ENCODE data around the gene CSH2.

Gene CSH2

DNA sequence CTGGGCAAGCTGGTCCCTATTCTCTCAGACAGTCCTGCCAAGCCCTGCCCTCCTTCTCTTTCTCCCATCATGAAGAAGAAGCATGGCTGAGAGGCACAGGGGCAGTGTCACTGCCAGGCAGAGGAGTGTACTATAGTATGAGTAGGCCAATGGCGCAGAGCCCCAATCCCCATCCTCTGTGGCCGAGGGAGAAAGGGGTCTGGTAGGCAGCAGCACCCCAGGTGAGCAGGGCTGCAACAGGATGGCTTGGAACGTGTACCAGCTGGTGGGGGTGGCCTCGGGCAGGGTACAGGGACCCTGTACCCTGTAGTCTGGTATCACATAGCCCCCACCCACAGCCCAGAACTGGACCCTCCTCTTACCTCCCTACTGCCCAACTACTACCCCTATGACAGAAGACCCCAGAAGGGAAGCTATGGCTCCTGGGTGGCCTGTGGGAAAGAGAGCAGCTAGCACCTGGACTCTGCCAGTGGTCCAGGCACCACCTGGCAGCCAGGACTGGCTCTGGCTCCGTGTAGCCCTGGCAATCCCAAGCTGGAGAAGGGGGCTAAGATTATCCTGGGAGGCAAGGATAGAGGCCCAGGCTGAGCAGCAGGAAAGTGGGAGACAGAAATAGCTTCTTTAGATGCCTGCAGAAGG, 35.4 kb downstream of the CSH2 start:
- Histone ChIP-seq H4K8ac (ENCODE audit: low read depth, low read length) (no peak overlapping the region), H3K9ac (ENCODE audit: low read depth, low read length, poor library complexity) (no peak overlapping the region), H2AFZ (ENCODE audit: low read length) (no peak overlapping the region), H3K27ac (replicated peaks; ENCODE audit: low read length) (no peak overlapping the region), H3K79me1 (ENCODE audit: low read depth, low read length) (peaks cover 6% of the 10 kb centered on the region), H3K4me2 (ENCODE audit: insufficient read depth, low read length, poor library complexity, severe bottlenecking) (no peak overlapping the region), H2BK15ac (ENCODE audit: low read length) (no peak overlapping the region), H3K23ac (ENCODE audit: low read depth, low read length, poor library complexity) (no peak overlapping the region), H3K18ac (ENCODE audit: low read length) (no peak overlapping the region), H3K4me1 (ENCODE audit: control insufficient read depth in 2 of 2, insufficient read depth in 1 of 2, low read depth in 1 of 2, low read length in 2 of 2) (peaks cover 7 to 13% of the 10 kb centered on the region in 2 donors), H3K36me3 (replicated peaks in 1 of 2; ENCODE audit: control insufficient read depth in 2 of 2, insufficient read depth in 2 of 2, low read length in 2 of 2) (peaks cover 21 to 51% of the 10 kb centered on the region in 2 donors), H3K4me3 (ENCODE audit: low read length in 2 of 2) (no peak overlapping the region), H2AK5ac (ENCODE audit: low read depth, low read length) (no peak overlapping the region), H2BK5ac (ENCODE audit: low read length) (no peak overlapping the region), H3K9me3 (replicated peaks in 1 of 2; ENCODE audit: control insufficient read depth in 2 of 2, insufficient read depth in 1 of 2, low read depth in 1 of 2, low read length in 2 of 2) (no peaks in the 10 kb centered on the region), H3K4ac (ENCODE audit: low read length) (no peak overlapping the region), H3K27me3 (ENCODE audit: control insufficient read depth in 3 of 3, insufficient read depth in 3 of 3, low read depth in 1 of 3, low read length in 3 of 3) (no peaks in the 10 kb centered on the region), H2BK12ac (ENCODE audit: low read length) (no peak overlapping the region), H2BK120ac (ENCODE audit: low read depth, low read length) (no peak overlapping the region), H4K91ac (ENCODE audit: low read depth, low read length, poor library complexity) (no peak overlapping the region), H3K14ac (ENCODE audit: low read length) (no peak overlapping the region)
- no peak for DNase-seq (ENCODE audit: low spot score)
- WGBS, 2 donors (ENCODE audit: extremely low coverage in 2 of 2, insufficient read length in 2 of 2, insufficient replicate concordance in 1 of 2) = no CpG with 5 or more reads among the region's 5 CpGs

DNA sequence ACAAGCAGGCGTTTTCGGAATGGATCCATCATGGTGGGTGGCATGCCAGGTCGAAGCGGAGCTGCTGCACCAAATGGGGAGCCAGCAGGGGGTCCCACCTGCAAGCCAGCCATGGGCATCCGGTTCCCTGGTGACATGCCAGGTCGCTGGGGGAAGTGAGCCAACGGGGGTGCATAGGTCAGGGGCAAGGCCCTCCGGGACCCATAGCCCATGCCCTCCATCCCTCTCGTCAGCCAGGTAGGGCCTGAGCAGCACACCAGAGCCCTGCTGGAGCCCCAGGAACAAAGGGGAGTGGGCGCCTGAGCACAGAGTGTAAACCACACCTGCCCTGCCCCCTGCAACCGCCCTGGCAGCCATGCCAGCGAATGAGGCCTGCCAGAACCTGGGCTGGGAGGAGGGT, 36.0 kb downstream of the CSH2 start:
- Histone ChIP-seq H3K23ac (ENCODE audit: low read depth, low read length, poor library complexity) (no peak overlapping the region), H2BK12ac (ENCODE audit: low read length) (no peak overlapping the region), H3K79me1 (ENCODE audit: low read depth, low read length) (peaks cover 6% of the 10 kb centered on the region), H3K4me3 (ENCODE audit: low read length in 2 of 2) (no peak overlapping the region), H3K9me3 (replicated peaks in 1 of 2; ENCODE audit: control insufficient read depth in 2 of 2, insufficient read depth in 1 of 2, low read depth in 1 of 2, low read length in 2 of 2) (no peaks in the 10 kb centered on the region), H3K9ac (ENCODE audit: low read depth, low read length, poor library complexity) (peak overlapping the region; percentile 6), H3K14ac (ENCODE audit: low read length) (no peak overlapping the region), H2AFZ (ENCODE audit: low read length) (no peak overlapping the region), H2AK5ac (ENCODE audit: low read depth, low read length) (no peak overlapping the region), H3K4me2 (ENCODE audit: insufficient read depth, low read length, poor library complexity, severe bottlenecking) (no peak overlapping the region), H3K4ac (ENCODE audit: low read length) (no peak overlapping the region), H3K36me3 (replicated peaks in 1 of 2; ENCODE audit: control insufficient read depth in 2 of 2, insufficient read depth in 2 of 2, low read length in 2 of 2) (peaks cover 26 to 57% of the 10 kb centered on the region in 2 donors), H2BK120ac (ENCODE audit: low read depth, low read length) (no peak overlapping the region), H3K18ac (ENCODE audit: low read length) (no peak overlapping the region), H3K27me3 (ENCODE audit: control insufficient read depth in 3 of 3, insufficient read depth in 3 of 3, low read depth in 1 of 3, low read length in 3 of 3) (no peaks in the 10 kb centered on the region), H2BK5ac (ENCODE audit: low read length) (no peak overlapping the region), H3K27ac (replicated peaks; ENCODE audit: low read length) (no peak overlapping the region), H4K91ac (ENCODE audit: low read depth, low read length, poor library complexity) (no peak overlapping the region), H2BK15ac (ENCODE audit: low read length) (no peak overlapping the region), H4K8ac (ENCODE audit: low read depth, low read length) (no peak overlapping the region), H3K4me1 (ENCODE audit: control insufficient read depth in 2 of 2, insufficient read depth in 1 of 2, low read depth in 1 of 2, low read length in 2 of 2) (peaks cover 7 to 13% of the 10 kb centered on the region in 2 donors)
- WGBS, 2 donors (ENCODE audit: extremely low coverage in 2 of 2, insufficient read length in 2 of 2, insufficient replicate concordance in 1 of 2) = no CpG with 5 or more reads among the region's 12 CpGs
- DNase-seq (ENCODE audit: low spot score) = no peak

DNA sequence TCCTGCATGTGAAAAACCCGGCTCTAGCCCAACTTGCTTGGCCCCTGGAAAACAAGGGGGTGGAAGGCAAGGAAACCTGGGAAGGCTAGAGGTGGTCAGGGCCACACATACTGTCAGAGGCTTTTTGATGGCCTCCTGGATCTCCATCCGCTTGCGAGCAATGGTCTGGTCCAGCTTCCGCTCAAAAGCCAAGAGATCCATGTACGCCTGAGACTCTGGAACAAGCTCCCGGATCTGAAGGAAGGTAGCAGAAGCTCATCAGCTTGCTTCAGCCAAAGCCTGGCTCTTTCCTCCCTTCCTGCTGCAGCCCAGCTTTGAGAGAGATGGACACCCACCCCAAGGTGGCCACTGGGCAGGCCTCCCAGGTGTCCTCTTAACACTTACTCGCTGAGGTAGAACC, 36.7 kb downstream of the CSH2 start:
- Histone ChIP-seq H3K9ac (ENCODE audit: low read depth, low read length, poor library complexity) (no peak overlapping the region), H2BK15ac (ENCODE audit: low read length) (no peak overlapping the region), H3K9me3 (replicated peaks in 1 of 2; ENCODE audit: control insufficient read depth in 2 of 2, insufficient read depth in 1 of 2, low read depth in 1 of 2, low read length in 2 of 2) (no peaks in the 10 kb centered on the region), H3K4ac (ENCODE audit: low read length) (no peak overlapping the region), H2AK5ac (ENCODE audit: low read depth, low read length) (no peak overlapping the region), H3K79me1 (ENCODE audit: low read depth, low read length) (peaks cover 6% of the 10 kb centered on the region), H3K4me2 (ENCODE audit: insufficient read depth, low read length, poor library complexity, severe bottlenecking) (no peak overlapping the region), H2BK12ac (ENCODE audit: low read length) (no peak overlapping the region), H3K27me3 (ENCODE audit: control insufficient read depth in 3 of 3, insufficient read depth in 3 of 3, low read depth in 1 of 3, low read length in 3 of 3) (no peaks in the 10 kb centered on the region), H3K18ac (ENCODE audit: low read length) (no peak overlapping the region), H2BK5ac (ENCODE audit: low read length) (no peak overlapping the region), H2AFZ (ENCODE audit: low read length) (no peak overlapping the region), H3K27ac (replicated peaks; ENCODE audit: low read length) (no peak overlapping the region), H3K14ac (ENCODE audit: low read length) (no peak overlapping the region), H3K4me3 (ENCODE audit: low read length in 2 of 2) (no peak overlapping the region), H4K91ac (ENCODE audit: low read depth, low read length, poor library complexity) (no peak overlapping the region), H2BK120ac (ENCODE audit: low read depth, low read length) (no peak overlapping the region), H3K4me1 (ENCODE audit: control insufficient read depth in 2 of 2, insufficient read depth in 1 of 2, low read depth in 1 of 2, low read length in 2 of 2) (peaks cover 7 to 13% of the 10 kb centered on the region in 2 donors), H3K23ac (ENCODE audit: low read depth, low read length, poor library complexity) (no peak overlapping the region), H4K8ac (ENCODE audit: low read depth, low read length) (no peak overlapping the region), H3K36me3 (replicated peaks in 1 of 2; ENCODE audit: control insufficient read depth in 2 of 2, insufficient read depth in 2 of 2, low read length in 2 of 2) (peaks cover 32 to 64% of the 10 kb centered on the region in 2 donors)
- no peak for DNase-seq (ENCODE audit: low spot score)
- WGBS, 2 donors (ENCODE audit: extremely low coverage in 2 of 2, insufficient read length in 2 of 2, insufficient replicate concordance in 1 of 2) = no CpG with 5 or more reads among the region's 7 CpGs

DNA sequence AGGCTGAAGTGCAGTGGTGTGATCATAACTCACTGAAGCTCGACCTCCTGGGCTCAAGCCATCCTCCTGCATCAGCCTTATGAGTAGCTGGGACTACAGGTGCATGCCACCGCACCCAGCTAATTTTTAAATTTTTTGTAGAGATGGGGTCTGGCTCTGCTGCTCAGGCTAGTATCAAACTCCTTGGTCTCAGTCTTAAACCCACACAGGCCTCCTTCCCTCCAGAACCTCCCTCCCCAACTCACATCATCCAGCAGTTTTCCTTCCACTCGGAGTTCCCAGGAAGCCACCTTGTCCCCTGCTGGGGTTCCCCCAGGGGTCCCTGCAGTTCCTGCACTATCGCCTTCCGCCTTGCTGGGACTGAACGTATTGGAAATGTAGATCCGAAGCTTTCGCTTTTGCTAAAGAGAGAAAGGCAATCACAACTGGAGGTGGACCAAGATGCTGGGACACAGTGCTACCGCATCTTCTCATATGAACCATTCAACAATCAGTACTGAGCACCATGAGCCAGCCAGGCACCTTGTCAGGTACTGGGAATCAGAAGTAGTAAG, 38.2 kb downstream of the CSH2 start:
- H3K79me1 ChIP-seq (ENCODE audit: low read depth, low read length) = peaks cover 2% of the 10 kb centered on the region
- no peak overlapping the region for H2BK5ac ChIP-seq (ENCODE audit: low read length)
- no peak overlapping the region for H3K27ac ChIP-seq (replicated peaks; ENCODE audit: low read length)
- no peak overlapping the region for H3K23ac ChIP-seq (ENCODE audit: low read depth, low read length, poor library complexity)
- H3K14ac ChIP-seq (ENCODE audit: low read length) = no peak overlapping the region
- H2BK15ac ChIP-seq (ENCODE audit: low read length) = no peak overlapping the region
- H3K4me2 ChIP-seq (ENCODE audit: insufficient read depth, low read length, poor library complexity, severe bottlenecking) = no peak overlapping the region
- H3K36me3 ChIP-seq (replicated peaks in 1 of 2; ENCODE audit: control insufficient read depth in 2 of 2, insufficient read depth in 2 of 2, low read length in 2 of 2) = peaks cover 47 to 80% of the 10 kb centered on the region in 2 donors
- no peak overlapping the region for H4K8ac ChIP-seq (ENCODE audit: low read depth, low read length)
- no peak overlapping the region for H4K91ac ChIP-seq (ENCODE audit: low read depth, low read length, poor library complexity)
- H3K9ac ChIP-seq (ENCODE audit: low read depth, low read length, poor library complexity) = no peak overlapping the region
- H3K9me3 ChIP-seq (replicated peaks in 1 of 2; ENCODE audit: control insufficient read depth in 2 of 2, insufficient read depth in 1 of 2, low read depth in 1 of 2, low read length in 2 of 2) = no peaks in the 10 kb centered on the region
- no peak overlapping the region for H2AK5ac ChIP-seq (ENCODE audit: low read depth, low read length)
- no peaks in the 10 kb centered on the region for H3K27me3 ChIP-seq (ENCODE audit: control insufficient read depth in 3 of 3, insufficient read depth in 3 of 3, low read depth in 1 of 3, low read length in 3 of 3)
- peaks cover 0 to 7% of the 10 kb centered on the region in 2 donors for H3K4me1 ChIP-seq (ENCODE audit: control insufficient read depth in 2 of 2, insufficient read depth in 1 of 2, low read depth in 1 of 2, low read length in 2 of 2)
- H2BK120ac ChIP-seq (ENCODE audit: low read depth, low read length) = no peak overlapping the region
- no peak overlapping the region for H3K18ac ChIP-seq (ENCODE audit: low read length)
- H3K4me3 ChIP-seq (ENCODE audit: low read length in 2 of 2) = no peak overlapping the region
- no peak overlapping the region for H3K4ac ChIP-seq (ENCODE audit: low read length)
- H2BK12ac ChIP-seq (ENCODE audit: low read length) = no peak overlapping the region
- no peak for DNase-seq (ENCODE audit: low spot score)
- no peak overlapping the region for H2AFZ ChIP-seq (ENCODE audit: low read length)
- whole genome bisulfite sequencing, 2 donors (ENCODE audit: extremely low coverage in 2 of 2, insufficient read length in 2 of 2, insufficient replicate concordance in 1 of 2) = no CpG with 5 or more reads among the region's 9 CpGs

Data from neuronal stem cell (in vitro differentiated cells).